HUES64 (cell line): ENCODE data around the gene RNF8.
A peak's percentile ranks its signal among the peaks of the same experiment; 100 is the strongest.
"Not testable (repeated sequence)": the region's sequence is repeated elsewhere in the genome, so short reads cannot be mapped to it uniquely, and the experiment has no call there.

ENCODE experiments used
- H3K27ac ChIP-seq: 2 replicates; pipeline ENCODE4 v1.7.0; 2013; ENCODE audit warnings: low read depth, low read length, inconsistent platforms
- H3K27me3 ChIP-seq: 2 replicates; pipeline ENCODE4 v1.6.1; 2013; ENCODE audit warnings: mild to moderate bottlenecking, low read length; ENCODE audit not compliant: insufficient read depth
- H3K36me3 ChIP-seq: 2 replicates; pipeline ENCODE4 v1.6.1; 2013; ENCODE audit warnings: mild to moderate bottlenecking, low read length; ENCODE audit not compliant: insufficient read depth
- H3K4me1 ChIP-seq: 2 replicates; pipeline ENCODE4 v1.6.1; 2013; ENCODE audit warnings: mild to moderate bottlenecking, low read length, moderate library complexity; ENCODE audit not compliant: insufficient read depth
- H3K4me3 ChIP-seq: 2 replicates; pipeline ENCODE4 v1.5.1; 2013; ENCODE audit warnings: mild to moderate bottlenecking, low read length, moderate library complexity
- H3K9ac ChIP-seq: 2 replicates; pipeline ENCODE4 v1.6.1; 2013; ENCODE audit warnings: mild to moderate bottlenecking, low read depth, low read length
- H3K9me3 ChIP-seq: 2 replicates; pipeline ENCODE4 v1.6.1; 2013; ENCODE audit warnings: low read depth, low read length; ENCODE audit not compliant: insufficient read depth
- WGBS: fragments of 150-250, 120-280 bp; methylation state at CpG from one replicate; pipeline ENCODE4 v1.1.7; 2013; ENCODE audit warnings: missing lambda C conversion rate; 5-methylcytosine and 5-hydroxymethylcytosine counted together

The RNF8 gene

DNA sequence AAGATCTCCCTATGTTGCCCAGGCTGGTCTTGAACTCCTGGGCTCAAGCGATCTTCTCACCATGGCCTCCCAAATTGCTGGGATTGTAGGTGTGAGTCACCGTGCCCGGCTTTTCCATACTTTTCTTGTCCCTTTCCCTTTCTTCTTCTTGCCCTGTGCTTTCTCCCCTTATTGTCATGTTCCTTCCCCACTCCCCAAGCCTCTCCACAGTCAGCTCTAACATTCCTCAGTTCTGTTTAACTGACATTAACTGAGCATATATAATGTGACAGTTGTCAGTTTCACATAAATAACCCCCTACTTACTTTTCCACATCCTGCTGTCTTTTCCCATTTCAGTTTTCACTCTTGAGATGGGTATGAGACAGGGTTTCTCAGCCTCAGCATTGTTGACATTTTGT lies 9.5 kb upstream of the RNF8 start:
- Histone ChIP-seq H3K27ac (no peak overlapping the region), H3K4me3 (no peak overlapping the region), H3K4me1 (no peaks in the 10 kb centered on the region; the same call in 1 of the 2 replicates), H3K9me3 (no peaks in the 10 kb centered on the region), H3K36me3 (no peaks in the 10 kb centered on the region), H3K27me3 (no peaks in the 10 kb centered on the region), H3K9ac (no peak overlapping the region)
- WGBS: 97% methylated on average over 3 of the region's 3 CpGs

DNA sequence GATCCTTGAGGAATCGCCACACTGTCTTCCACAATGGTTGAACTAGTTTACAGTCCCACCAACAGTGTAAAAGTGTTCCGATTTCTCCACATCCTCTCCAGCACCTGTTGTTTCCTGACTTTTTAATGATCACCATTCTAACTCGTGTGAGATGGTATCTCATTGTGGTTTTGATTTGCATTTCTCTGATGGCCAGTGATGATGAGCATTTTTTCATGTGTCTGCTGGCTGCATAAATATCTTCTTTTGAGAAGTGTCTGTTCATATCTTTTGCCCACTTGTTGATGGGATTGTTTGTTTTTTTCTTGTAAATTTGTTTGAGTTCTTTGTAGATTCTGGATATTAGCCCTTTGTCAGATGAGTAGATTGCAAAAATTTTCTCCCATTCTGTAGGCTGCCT lies 8.0 kb upstream of the RNF8 start:
- not testable (repeated sequence) for H3K27me3 ChIP-seq, H3K9ac ChIP-seq, H3K4me3 ChIP-seq, H3K36me3 ChIP-seq, H3K27ac ChIP-seq, H3K9me3 ChIP-seq, H3K4me1 ChIP-seq
- WGBS: no CpG with 5 or more reads among the region's 3 CpGs

DNA sequence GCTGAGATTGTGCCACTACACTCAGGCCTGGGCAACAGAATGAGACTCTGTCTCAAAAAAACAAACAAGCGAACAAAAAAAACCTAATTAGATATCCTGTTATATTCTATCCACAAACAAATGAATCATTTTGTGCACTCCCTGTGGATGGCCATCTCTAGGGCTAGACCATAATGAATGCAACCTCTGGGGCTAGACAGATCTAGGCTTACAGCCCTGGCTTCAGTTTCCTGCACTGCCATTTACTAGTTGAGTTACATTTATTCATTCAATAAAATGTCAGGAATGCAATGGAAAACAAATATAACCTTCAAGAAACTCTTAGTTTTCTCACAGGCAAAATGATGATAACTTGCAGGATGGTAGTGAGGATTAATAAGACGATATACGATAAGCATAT lies 6.6 kb upstream of the RNF8 start:
- Histone ChIP-seq H3K36me3 (no peaks in the 10 kb centered on the region), H3K27ac (no peak overlapping the region), H3K27me3 (no peaks in the 10 kb centered on the region), H3K4me3 (no peak overlapping the region), H3K9me3 (no peaks in the 10 kb centered on the region), H3K4me1 (no peaks in the 10 kb centered on the region; the same call in 1 of the 2 replicates), H3K9ac (no peak overlapping the region)
- 94% methylated on average over 3 of the region's 3 CpGs for WGBS

DNA sequence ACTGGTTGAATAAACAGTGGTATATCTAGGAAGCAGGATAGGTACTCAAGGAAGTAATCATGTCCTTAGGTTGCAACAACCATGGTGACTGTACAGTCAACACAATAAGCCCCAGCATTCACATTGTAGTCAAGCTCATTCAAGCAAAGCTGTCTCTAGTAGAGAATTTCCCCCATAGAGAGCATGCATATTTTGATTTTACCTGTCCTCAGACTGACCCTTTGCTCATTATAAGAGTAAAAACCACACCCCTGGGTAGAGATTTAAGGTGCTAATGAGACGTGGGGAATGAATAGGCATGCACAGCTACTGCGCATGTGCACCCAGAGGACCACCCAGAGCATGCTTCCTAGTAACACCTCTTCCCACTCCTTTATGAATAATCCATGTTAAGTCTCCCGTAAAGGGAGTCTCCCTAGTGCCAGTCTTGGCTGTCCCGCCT lies 6.1 kb upstream of the RNF8 start:
- H3K36me3 ChIP-seq: no peaks in the 10 kb centered on the region
- H3K9me3 ChIP-seq: no peaks in the 10 kb centered on the region
- no peak overlapping the region for H3K4me3 ChIP-seq
- no peak overlapping the region for H3K9ac ChIP-seq
- no peaks in the 10 kb centered on the region; the same call in 1 of the 2 replicates for H3K4me1 ChIP-seq
- H3K27ac ChIP-seq: no peak overlapping the region
- 86% methylated on average over 4 of the region's 4 CpGs for WGBS
- H3K27me3 ChIP-seq: no peaks in the 10 kb centered on the region

DNA sequence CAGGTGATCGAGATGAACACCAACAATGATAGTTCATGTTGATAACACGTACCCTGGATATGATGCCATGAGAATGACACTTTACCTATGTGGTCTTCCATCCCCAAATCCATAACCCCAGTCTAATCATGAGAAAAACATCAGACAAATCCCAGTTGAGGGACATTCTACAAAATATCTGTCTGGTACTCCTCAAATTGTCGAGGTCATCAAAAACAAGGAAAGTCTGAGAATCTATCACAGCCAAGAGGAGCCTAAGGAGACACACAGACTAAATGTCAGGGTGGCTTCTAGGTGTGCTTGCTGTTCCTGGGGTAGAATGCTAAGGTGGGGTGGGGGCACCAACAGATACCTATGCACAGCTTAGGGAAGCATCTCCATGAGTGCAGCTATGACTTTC lies 2.8 kb upstream of the RNF8 start:
- no peaks in the 10 kb centered on the region for H3K9me3 ChIP-seq
- no peaks in the 10 kb centered on the region for H3K36me3 ChIP-seq
- 91% methylated on average over 3 of the region's 3 CpGs for WGBS
- H3K27ac ChIP-seq: no peak overlapping the region
- H3K4me1 ChIP-seq: peaks cover 9% of the 10 kb centered on the region
- H3K27me3 ChIP-seq: no peaks in the 10 kb centered on the region
- H3K9ac ChIP-seq: no peak overlapping the region
- no peak overlapping the region for H3K4me3 ChIP-seq

DNA sequence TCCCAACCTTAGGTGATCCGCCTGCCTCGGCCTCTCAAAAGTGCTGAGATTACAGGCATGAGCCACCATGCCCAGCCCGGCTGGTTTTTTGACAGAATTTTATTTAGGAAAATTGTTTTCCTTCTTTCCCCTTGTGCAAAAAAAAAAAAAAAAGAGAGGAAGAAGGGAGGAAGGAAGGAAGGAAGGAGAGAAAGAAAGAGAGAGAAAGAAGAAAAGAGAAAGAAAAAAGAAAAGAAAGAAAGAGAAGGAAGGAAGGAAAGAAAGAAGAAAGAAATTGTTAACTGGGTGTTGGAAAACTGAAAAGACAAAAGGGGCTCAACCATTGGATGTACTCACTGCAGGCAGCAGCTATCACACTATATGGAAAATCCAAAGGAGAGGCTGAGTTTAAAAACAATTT lies 1.4 kb upstream of the RNF8 start:
- Histone ChIP-seq H3K9me3 (no peaks in the 10 kb centered on the region), H3K9ac (no peak overlapping the region), H3K4me3 (no peak overlapping the region), H3K4me1 (peaks cover 14% of the 10 kb centered on the region), H3K36me3 (no peaks in the 10 kb centered on the region), H3K27ac (no peak overlapping the region), H3K27me3 (no peaks in the 10 kb centered on the region)
- 95% methylated on average over 3 of the region's 3 CpGs for WGBS

DNA sequence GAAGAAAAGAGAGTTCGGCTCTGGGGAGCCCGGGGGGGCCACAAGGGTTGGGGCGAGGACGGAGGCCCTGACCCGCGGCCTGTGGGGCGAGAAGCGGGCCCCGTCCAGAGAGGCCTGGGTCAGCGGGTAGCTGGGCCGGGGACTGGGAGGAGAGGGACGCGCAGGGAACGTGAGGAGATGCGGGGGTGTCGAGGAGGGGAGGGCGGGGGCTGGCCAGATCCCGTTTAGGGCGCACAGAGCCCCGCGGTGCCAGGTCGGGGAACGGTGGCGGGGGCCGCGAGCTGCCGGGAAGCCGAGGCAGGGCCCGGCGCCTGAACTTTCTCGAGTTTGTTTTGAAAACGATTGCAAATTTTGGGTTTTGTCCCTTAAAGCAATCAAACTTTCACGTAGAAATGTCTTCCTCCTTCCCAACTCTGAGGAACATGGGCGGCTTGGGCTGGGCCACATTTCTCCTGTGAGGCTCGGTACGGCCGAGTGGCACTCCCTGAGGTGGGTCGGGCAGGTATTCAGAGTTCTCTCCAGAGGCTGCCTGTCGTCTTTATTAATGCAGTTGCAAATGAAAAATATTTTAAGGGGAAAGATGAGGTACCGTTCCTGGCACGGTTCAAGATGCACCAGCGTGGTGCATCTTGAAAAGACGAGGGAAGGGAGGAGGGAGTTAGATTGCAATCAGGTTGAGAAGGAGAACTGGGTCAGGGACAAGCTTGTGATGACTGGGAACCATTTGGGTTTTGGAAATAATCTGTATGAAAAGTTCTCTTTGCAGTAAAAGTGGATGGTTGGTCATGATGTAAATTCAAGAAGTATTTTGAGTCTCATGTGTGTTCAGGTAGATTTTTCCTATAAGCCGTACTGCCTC lies 972 bp downstream of the RNF8 start:
- Histone ChIP-seq H3K4me3 (peak overlapping the region; percentile 98), H3K4me1 (peaks cover 15% of the 10 kb centered on the region), H3K27me3 (no peaks in the 10 kb centered on the region), H3K36me3 (no peaks in the 10 kb centered on the region), H3K27ac (peak overlapping the region; percentile 80; the same call in 1 of the 2 replicates), H3K9ac (peak overlapping the region; percentile 84), H3K9me3 (no peaks in the 10 kb centered on the region)
- WGBS: 3% methylated on average over 44 of the region's 44 CpGs

DNA sequence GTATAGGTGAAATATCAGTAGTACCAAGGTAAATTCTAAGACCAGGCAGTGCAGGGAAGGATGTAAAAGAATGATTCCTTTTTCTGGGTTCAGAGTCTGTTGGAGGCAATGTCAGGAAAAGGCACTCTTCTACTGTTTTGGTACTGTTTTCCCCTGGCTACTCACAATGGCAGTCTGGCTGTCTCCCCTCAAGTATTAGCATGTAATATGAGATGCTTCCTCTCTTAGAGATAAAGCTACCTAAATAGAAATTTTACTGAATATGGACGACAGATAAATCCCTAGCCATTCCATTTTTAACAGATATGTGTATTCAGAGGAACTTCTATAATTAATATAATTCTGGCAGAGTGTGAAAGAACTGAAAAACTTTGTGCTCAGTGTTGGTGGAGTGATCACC lies 3.5 kb downstream of the RNF8 start:
- no CpG with 5 or more reads among the region's 1 CpG for WGBS
- Histone ChIP-seq H3K9me3 (no peaks in the 10 kb centered on the region), H3K27ac (no peak overlapping the region), H3K9ac (no peak overlapping the region), H3K36me3 (peaks cover 20% of the 10 kb centered on the region), H3K4me3 (no peak overlapping the region), H3K27me3 (no peaks in the 10 kb centered on the region), H3K4me1 (peaks cover 15% of the 10 kb centered on the region)

DNA sequence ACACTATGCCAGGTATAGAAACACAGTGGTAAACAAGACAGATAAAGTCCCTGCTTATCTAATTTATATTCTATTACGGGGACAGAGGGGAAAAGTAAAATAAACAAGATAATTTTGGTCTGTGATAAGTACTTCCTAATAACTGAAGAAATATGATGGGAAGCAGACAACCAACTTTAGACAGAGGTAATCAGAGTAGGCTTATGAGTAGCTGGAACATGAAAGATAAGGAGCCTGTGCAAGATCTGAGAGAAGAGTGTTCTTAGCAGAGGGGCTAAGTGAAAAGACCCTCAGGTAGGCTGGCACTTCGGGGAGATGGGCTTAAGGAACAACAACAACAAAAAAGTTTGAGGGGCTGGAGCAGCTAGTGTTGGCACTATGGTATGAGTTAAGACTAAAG lies 4.1 kb downstream of the RNF8 start:
- Histone ChIP-seq H3K9ac (no peak overlapping the region), H3K9me3 (no peaks in the 10 kb centered on the region), H3K27me3 (no peaks in the 10 kb centered on the region), H3K27ac (no peak overlapping the region), H3K36me3 (peaks cover 25% of the 10 kb centered on the region), H3K4me3 (no peak overlapping the region), H3K4me1 (peaks cover 15% of the 10 kb centered on the region)
- 85% methylated on average over 1 of the region's 2 CpGs for WGBS

DNA sequence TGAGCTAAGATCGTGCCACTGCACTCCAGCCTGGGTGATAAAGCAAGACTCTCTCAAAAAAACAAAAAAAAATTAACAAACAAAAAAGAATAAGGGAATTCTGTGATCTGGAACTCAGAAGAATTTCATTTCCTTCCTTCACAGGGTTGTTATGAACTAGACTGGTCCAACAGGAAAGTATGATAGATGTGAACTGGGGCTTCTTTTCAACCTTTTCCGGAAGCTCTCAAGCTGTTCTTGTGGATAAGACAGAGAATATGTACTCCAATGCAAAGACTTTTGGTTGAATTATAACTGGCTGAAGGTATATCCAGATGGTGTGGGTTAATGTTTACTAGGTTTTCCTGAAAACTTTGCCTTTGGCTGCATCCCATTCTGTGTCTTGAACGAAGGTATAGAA lies 5.3 kb downstream of the RNF8 start:
- H3K4me3 ChIP-seq: no peak overlapping the region
- H3K9me3 ChIP-seq: no peaks in the 10 kb centered on the region
- 97% methylated on average over 3 of the region's 3 CpGs for WGBS
- peaks cover 15% of the 10 kb centered on the region for H3K4me1 ChIP-seq
- H3K27me3 ChIP-seq: no peaks in the 10 kb centered on the region
- H3K9ac ChIP-seq: no peak overlapping the region
- H3K27ac ChIP-seq: no peak overlapping the region
- peaks cover 34% of the 10 kb centered on the region for H3K36me3 ChIP-seq

DNA sequence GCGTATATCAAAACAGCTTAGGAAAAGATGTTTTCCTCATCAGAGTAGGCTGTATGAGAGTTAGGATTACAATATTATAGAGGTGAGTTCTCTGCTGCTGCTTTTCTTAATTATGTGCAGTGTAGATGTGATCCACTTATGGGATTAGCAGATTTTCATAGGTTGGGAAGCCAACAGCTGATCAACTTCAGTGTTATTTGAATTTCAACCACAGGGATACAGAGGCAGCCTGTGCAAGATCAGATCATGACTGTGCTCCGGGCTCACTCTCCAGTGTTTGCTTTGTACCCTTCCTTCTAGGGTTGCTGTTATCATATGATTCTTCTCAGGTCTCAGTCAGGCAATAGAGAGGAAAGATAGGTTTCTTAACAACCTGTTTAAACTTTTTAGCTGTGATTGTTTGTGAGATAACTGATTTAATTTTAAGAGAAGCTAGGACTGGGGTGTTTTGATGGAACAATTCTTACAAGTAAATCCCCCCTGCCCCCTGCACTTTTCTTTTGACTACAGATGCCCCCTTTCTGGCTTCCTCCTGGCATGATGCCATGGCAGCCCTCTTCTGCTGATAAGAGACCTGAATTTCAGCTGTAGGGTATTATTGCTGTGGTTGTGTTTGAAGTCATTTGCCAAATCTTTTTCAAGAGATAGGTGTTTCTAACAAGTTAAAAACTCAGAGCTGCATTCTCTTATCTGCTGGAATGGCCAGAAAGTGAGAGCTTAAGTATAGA lies 8.5 kb downstream of the RNF8 start:
- no peaks in the 10 kb centered on the region for H3K9me3 ChIP-seq
- WGBS: 91% methylated on average over 2 of the region's 2 CpGs
- H3K9ac ChIP-seq: no peak overlapping the region
- no peaks in the 10 kb centered on the region for H3K27me3 ChIP-seq
- no peak overlapping the region for H3K4me3 ChIP-seq
- H3K4me1 ChIP-seq: peaks cover 2% of the 10 kb centered on the region
- no peak overlapping the region for H3K27ac ChIP-seq
- H3K36me3 ChIP-seq: peaks cover 47% of the 10 kb centered on the region
